Measurements from ENCODE around the gene PRKD1.

- no peak for TF ChIP-seq CTCF (IDR thresholded peaks at IDR 0.05; ENCODE audit: poor library complexity)
- TF ChIP-seq EZH2 (IDR thresholded peaks at IDR 0.05; ENCODE audit: borderline replicate concordance) = no peak
Observed at GRCh38 chr14:29671034-29671433, 256.6 kb downstream of the PRKD1 start.

All from hepatocyte (in vitro differentiated cells).